Measurements from ENCODE around the gene HCCS.

The HCCS gene

GRCh38 chrX:11089802-11090201, 21.3 kb upstream of the HCCS start:
- no peaks in the 10 kb centered on the region for H3K79me2 ChIP-seq (ENCODE audit: control insufficient read depth, insufficient read depth, low read length, poor library complexity)
- H2BK12ac ChIP-seq (ENCODE audit: low read length), result no peak overlapping the region
- no peak overlapping the region for H3K23ac ChIP-seq (ENCODE audit: low read length)
- no peak overlapping the region for H3K27ac ChIP-seq (ENCODE audit: low read depth, low read length)
- H3K4me1 ChIP-seq (ENCODE audit: control insufficient read depth in 1 of 2, insufficient read depth in 2 of 2, low read length in 2 of 2), result no peaks in the 10 kb centered on the region
- no peak overlapping the region for H3K18ac ChIP-seq (ENCODE audit: low read length)
- no peak overlapping the region for H3K4ac ChIP-seq (ENCODE audit: low read depth, low read length)
- H4K12ac ChIP-seq (ENCODE audit: low read depth, low read length), result no peak overlapping the region
- H2AK5ac ChIP-seq (ENCODE audit: low read length), result no peak overlapping the region
- H3K4me2 ChIP-seq (ENCODE audit: low read length), result no peak overlapping the region
- WGBS (ENCODE audit: extremely low coverage, insufficient coverage, insufficient read length), result no CpG with 5 or more reads among the region's 1 CpG
- no peak overlapping the region for H2BK5ac ChIP-seq (ENCODE audit: low read depth, low read length, poor library complexity)
- no peak overlapping the region for H4K91ac ChIP-seq (ENCODE audit: low read depth, low read length)
- no peak overlapping the region for H2BK120ac ChIP-seq (ENCODE audit: insufficient read depth, low read length, poor library complexity)
- no peak for DNase-seq
- no peak overlapping the region for H3K9ac ChIP-seq (ENCODE audit: low read length)
- H3K36me3 ChIP-seq (ENCODE audit: control insufficient read depth in 1 of 2, insufficient read depth in 2 of 2, low read length in 2 of 2), result no peaks in the 10 kb centered on the region
- H3K79me1 ChIP-seq (ENCODE audit: low read length), result no peaks in the 10 kb centered on the region
- H3K14ac ChIP-seq (ENCODE audit: low read length), result no peak overlapping the region
- no peaks in the 10 kb centered on the region for H3K27me3 ChIP-seq (ENCODE audit: insufficient read depth, low read length)
- H2AFZ ChIP-seq (ENCODE audit: insufficient read depth, low read length, poor library complexity), result no peak overlapping the region
- H3K9me3 ChIP-seq (ENCODE audit: insufficient read depth, low read depth, low read length), result no peaks in the 10 kb centered on the region
- H4K8ac ChIP-seq (ENCODE audit: low read depth, low read length), result no peak overlapping the region
- H3K4me3 ChIP-seq (ENCODE audit: low read depth, low read length), result no peak overlapping the region

GRCh38 chrX:11097933-11098332, 13.2 kb upstream of the HCCS start:
- no peak overlapping the region for H2BK5ac ChIP-seq (ENCODE audit: low read depth, low read length, poor library complexity)
- no peak overlapping the region for H4K12ac ChIP-seq (ENCODE audit: low read depth, low read length)
- H3K4me2 ChIP-seq (ENCODE audit: low read length), result no peak overlapping the region
- H3K4me1 ChIP-seq (ENCODE audit: control insufficient read depth in 1 of 2, insufficient read depth in 2 of 2, low read length in 2 of 2), result no peaks in the 10 kb centered on the region
- H3K18ac ChIP-seq (ENCODE audit: low read length), result no peak overlapping the region
- no peak overlapping the region for H3K27ac ChIP-seq (ENCODE audit: low read depth, low read length)
- no peaks in the 10 kb centered on the region for H3K36me3 ChIP-seq (ENCODE audit: control insufficient read depth in 1 of 2, insufficient read depth in 2 of 2, low read length in 2 of 2)
- DNase-seq, result no peak
- no peak overlapping the region for H3K4me3 ChIP-seq (ENCODE audit: low read depth, low read length)
- H3K23ac ChIP-seq (ENCODE audit: low read length), result no peak overlapping the region
- H3K9me3 ChIP-seq (ENCODE audit: insufficient read depth, low read depth, low read length), result no peaks in the 10 kb centered on the region
- no peak overlapping the region for H2BK120ac ChIP-seq (ENCODE audit: insufficient read depth, low read length, poor library complexity)
- H2AK5ac ChIP-seq (ENCODE audit: low read length), result no peak overlapping the region
- no peaks in the 10 kb centered on the region for H3K27me3 ChIP-seq (ENCODE audit: insufficient read depth, low read length)
- H3K79me2 ChIP-seq (ENCODE audit: control insufficient read depth, insufficient read depth, low read length, poor library complexity), result no peaks in the 10 kb centered on the region
- no peak overlapping the region for H4K91ac ChIP-seq (ENCODE audit: low read depth, low read length)
- H3K14ac ChIP-seq (ENCODE audit: low read length), result no peak overlapping the region
- H2AFZ ChIP-seq (ENCODE audit: insufficient read depth, low read length, poor library complexity), result no peak overlapping the region
- H4K8ac ChIP-seq (ENCODE audit: low read depth, low read length), result no peak overlapping the region
- H3K79me1 ChIP-seq (ENCODE audit: low read length), result no peaks in the 10 kb centered on the region
- H3K9ac ChIP-seq (ENCODE audit: low read length), result no peak overlapping the region
- H3K4ac ChIP-seq (ENCODE audit: low read depth, low read length), result no peak overlapping the region
- no peak overlapping the region for H2BK12ac ChIP-seq (ENCODE audit: low read length)

GRCh38 chrX:11099465-11099864, 11.7 kb upstream of the HCCS start:
- no peak overlapping the region for H2BK120ac ChIP-seq (ENCODE audit: insufficient read depth, low read length, poor library complexity)
- H3K14ac ChIP-seq (ENCODE audit: low read length), result no peak overlapping the region
- no peak overlapping the region for H3K18ac ChIP-seq (ENCODE audit: low read length)
- no peak overlapping the region for H4K91ac ChIP-seq (ENCODE audit: low read depth, low read length)
- H3K4me3 ChIP-seq (ENCODE audit: low read depth, low read length), result no peak overlapping the region
- H3K27me3 ChIP-seq (ENCODE audit: insufficient read depth, low read length), result no peaks in the 10 kb centered on the region
- H3K36me3 ChIP-seq (ENCODE audit: control insufficient read depth in 1 of 2, insufficient read depth in 2 of 2, low read length in 2 of 2), result no peaks in the 10 kb centered on the region
- H2BK12ac ChIP-seq (ENCODE audit: low read length), result no peak overlapping the region
- H2BK5ac ChIP-seq (ENCODE audit: low read depth, low read length, poor library complexity), result no peak overlapping the region
- no peak overlapping the region for H3K9ac ChIP-seq (ENCODE audit: low read length)
- no peak overlapping the region for H4K12ac ChIP-seq (ENCODE audit: low read depth, low read length)
- H2AFZ ChIP-seq (ENCODE audit: insufficient read depth, low read length, poor library complexity), result no peak overlapping the region
- DNase-seq, result no peak
- H2AK5ac ChIP-seq (ENCODE audit: low read length), result no peak overlapping the region
- H3K4ac ChIP-seq (ENCODE audit: low read depth, low read length), result no peak overlapping the region
- no peaks in the 10 kb centered on the region for H3K9me3 ChIP-seq (ENCODE audit: insufficient read depth, low read depth, low read length)
- no peak overlapping the region for H4K8ac ChIP-seq (ENCODE audit: low read depth, low read length)
- no peaks in the 10 kb centered on the region for H3K4me1 ChIP-seq (ENCODE audit: control insufficient read depth in 1 of 2, insufficient read depth in 2 of 2, low read length in 2 of 2)
- H3K79me1 ChIP-seq (ENCODE audit: low read length), result no peaks in the 10 kb centered on the region
- H3K4me2 ChIP-seq (ENCODE audit: low read length), result no peak overlapping the region
- H3K79me2 ChIP-seq (ENCODE audit: control insufficient read depth, insufficient read depth, low read length, poor library complexity), result no peaks in the 10 kb centered on the region
- H3K23ac ChIP-seq (ENCODE audit: low read length), result no peak overlapping the region
- H3K27ac ChIP-seq (ENCODE audit: low read depth, low read length), result no peak overlapping the region

- no peak overlapping the region for H4K12ac ChIP-seq (ENCODE audit: low read depth, low read length)
- no peak overlapping the region for H2BK120ac ChIP-seq (ENCODE audit: insufficient read depth, low read length, poor library complexity)
- H3K18ac ChIP-seq (ENCODE audit: low read length), result no peak overlapping the region
- no peak overlapping the region for H2AK5ac ChIP-seq (ENCODE audit: low read length)
- no peak overlapping the region for H3K4me2 ChIP-seq (ENCODE audit: low read length)
- no peaks in the 10 kb centered on the region for H3K36me3 ChIP-seq (ENCODE audit: control insufficient read depth in 1 of 2, insufficient read depth in 2 of 2, low read length in 2 of 2)
- H3K79me2 ChIP-seq (ENCODE audit: control insufficient read depth, insufficient read depth, low read length, poor library complexity), result no peaks in the 10 kb centered on the region
- H4K91ac ChIP-seq (ENCODE audit: low read depth, low read length), result no peak overlapping the region
- H3K27me3 ChIP-seq (ENCODE audit: insufficient read depth, low read length), result no peaks in the 10 kb centered on the region
- no peaks in the 10 kb centered on the region for H3K4me1 ChIP-seq (ENCODE audit: control insufficient read depth in 1 of 2, insufficient read depth in 2 of 2, low read length in 2 of 2)
- WGBS (ENCODE audit: extremely low coverage, insufficient coverage, insufficient read length), result no CpG with 5 or more reads among the region's 10 CpGs
- no peak overlapping the region for H2BK5ac ChIP-seq (ENCODE audit: low read depth, low read length, poor library complexity)
- peak; percentile 26 to 72 for DNase-seq
- no peaks in the 10 kb centered on the region for H3K79me1 ChIP-seq (ENCODE audit: low read length)
- H3K14ac ChIP-seq (ENCODE audit: low read length), result no peak overlapping the region
- H2AFZ ChIP-seq (ENCODE audit: insufficient read depth, low read length, poor library complexity), result no peak overlapping the region
- no peak overlapping the region for H3K9ac ChIP-seq (ENCODE audit: low read length)
- no peaks in the 10 kb centered on the region for H3K9me3 ChIP-seq (ENCODE audit: insufficient read depth, low read depth, low read length)
- H2BK12ac ChIP-seq (ENCODE audit: low read length), result no peak overlapping the region
- no peak overlapping the region for H4K8ac ChIP-seq (ENCODE audit: low read depth, low read length)
- H3K27ac ChIP-seq (ENCODE audit: low read depth, low read length), result peak overlapping the region; percentile 52
- H3K4me3 ChIP-seq (ENCODE audit: low read depth, low read length), result no peak overlapping the region
- no peak overlapping the region for H3K4ac ChIP-seq (ENCODE audit: low read depth, low read length)
- H3K23ac ChIP-seq (ENCODE audit: low read length), result no peak overlapping the region
Measured at GRCh38 chrX:11100281-11101035, 10.7 kb upstream of the HCCS start.

Data from trophoblast cell (in vitro differentiated cells and primary cell).